Stimulated activated CD8-positive, alpha-beta memory T cell treated with anti-CD3 and anti-CD28 coated beads, Interleukin-12 subunit alpha, Interleukin-12 subunit beta, amount 100 ng/mL, for 24 hours (primary cell): Measurements from ENCODE around the gene PARVB.
"Not testable (repeated sequence)": the region's sequence is repeated elsewhere in the genome, so short reads cannot be mapped to it uniquely, and the experiment has no call there.

Source experiments
- DNase-seq: peaks from one replicate; pipeline ENCODE4 v3.0.0-alpha.2; 2020; ENCODE audit errors: extremely low read depth

PARVB gene

GRCh38 chr22:44056649-44057048, 32.5 kb downstream of the PARVB start:
- DNase-seq: not testable (repeated sequence)

DNA sequence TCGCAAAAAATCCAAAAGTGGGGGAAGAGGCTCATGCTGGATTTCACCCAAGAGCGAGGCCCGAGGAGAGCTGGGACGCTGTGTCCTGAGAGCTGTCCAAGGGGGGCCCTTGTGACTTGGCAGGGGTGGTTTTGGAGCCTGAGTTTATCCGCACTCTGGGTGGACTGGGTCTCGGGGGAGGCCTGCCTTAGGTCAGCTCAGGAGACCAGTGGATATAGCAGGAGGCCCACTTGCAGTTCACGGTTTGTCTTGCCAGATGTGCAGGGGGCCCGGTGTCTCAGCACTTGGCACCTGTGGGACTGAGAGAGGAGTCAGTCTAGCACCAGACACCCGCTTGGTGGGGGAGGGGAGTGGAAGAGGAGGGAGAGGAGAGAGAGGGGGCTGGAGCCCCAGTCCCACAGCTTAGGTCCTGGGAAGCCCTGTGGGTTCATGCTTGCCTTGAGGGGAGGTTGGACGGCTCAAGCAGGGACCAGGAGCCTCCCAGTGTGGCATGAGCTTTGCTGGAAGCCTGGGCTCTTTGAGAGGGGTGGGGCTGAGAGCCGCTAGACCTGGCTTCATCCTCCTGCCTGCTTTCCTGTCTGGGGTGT, 33.4 kb downstream of the PARVB start:
- no peak for DNase-seq

DNA sequence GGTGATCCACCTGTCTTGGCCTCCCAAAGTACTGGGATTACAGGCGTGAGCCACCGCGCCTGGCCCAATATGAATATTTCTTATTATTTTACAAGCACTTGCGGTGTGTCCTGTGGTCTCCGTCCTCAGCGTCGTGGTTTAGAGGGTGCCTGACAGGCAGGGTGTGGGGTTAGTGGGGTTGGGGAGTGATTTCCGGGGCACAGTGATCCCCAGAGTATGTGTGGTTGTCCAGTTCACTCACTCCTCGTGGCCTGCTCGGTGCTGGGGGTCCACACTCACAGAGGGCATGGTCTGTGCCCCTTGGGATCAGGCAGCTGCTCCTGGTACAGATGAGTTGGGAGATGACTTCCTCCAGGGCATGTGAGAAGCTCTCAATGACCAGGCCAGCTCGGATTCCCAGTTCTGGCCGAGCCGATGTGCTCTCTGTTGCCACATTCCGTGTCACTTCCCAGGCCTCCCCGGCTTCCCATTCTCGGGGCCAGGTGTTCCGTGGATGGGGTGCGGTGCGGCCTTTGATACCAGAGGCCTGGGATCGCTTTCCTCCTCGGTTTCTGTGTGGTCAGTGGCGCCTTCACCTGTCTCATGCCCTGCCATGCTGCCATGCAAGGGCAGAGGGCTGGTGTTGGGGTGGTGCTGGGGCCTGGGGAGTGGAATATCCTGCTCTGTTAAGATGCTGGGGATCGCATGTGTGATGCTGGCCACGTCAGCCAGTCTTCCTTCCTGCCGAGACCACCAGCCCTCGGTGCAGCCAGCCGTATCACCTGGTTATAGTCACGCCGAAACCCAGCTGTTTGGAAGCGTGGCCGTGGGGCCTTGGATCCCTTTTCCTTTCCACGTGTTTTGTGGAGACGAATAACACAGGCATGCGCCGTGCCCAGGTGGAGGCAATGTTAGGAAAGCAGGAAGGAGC, 39.6 kb downstream of the PARVB start:
- DNase-seq: no peak

- no peak for DNase-seq
These were observed 42.9 kb downstream of the PARVB start for GRCh38 chr22:44067033-44067432.

- DNase-seq: no peak
These were observed 43.8 kb downstream of the PARVB start for GRCh38 chr22:44067901-44068300.

DNA sequence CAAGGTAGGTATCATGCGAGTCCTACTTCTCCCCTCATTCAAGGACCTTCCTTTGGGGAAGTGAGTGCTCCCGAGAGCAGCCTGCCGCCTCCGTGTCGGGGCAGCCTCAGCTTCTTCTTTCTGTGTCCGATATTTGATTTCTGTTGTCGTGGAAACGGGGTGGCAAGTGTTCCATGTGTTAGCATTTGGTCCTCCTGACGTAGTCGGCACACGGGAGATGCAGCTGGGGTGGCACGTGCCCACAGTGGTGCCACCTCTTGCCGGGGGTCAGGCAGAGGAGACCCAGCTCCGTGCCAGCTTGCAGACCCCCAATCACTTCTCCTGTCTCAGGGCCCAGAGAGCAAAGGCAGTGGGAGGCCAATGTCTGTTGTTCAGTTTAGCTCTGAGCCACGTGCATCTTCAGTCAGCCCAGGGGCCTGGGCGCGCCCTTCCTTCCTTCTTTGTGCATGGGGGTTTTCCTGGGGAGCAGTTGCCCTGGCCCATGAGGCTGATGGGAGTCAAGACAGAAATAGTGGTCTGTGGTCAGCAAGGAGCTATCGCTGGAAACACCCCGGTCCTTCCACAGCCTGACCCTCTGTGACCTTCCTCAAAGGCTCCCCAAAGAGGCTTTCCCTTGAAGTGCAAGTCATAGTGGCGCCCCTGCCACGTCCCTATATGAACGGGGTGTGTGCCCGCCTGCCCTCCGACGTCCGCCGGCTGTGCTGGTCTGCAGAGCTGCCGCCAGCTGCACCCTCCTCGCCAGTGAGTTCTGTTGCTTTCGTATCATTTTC, 44.5 kb downstream of the PARVB start:
- DNase-seq: no peak

DNA sequence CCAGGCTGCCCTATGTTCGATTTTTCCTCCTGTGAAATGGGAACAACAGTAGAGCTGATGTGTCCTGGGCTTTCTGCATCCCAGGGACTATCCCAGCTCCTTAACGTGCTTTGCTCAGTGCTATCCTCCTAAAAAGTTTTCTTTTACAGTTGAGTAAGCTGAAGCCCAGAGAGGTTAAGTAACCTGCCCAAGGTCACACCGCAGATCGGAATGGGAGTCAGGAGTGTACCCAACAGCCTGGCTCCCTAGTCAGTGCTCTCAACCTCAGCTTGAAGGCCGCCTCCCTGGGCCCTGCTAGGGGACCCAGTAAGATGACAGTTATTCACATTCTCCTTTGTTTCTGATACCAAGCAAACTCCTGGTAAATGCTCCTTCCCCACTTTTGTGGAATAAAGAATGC, 45.9 kb downstream of the PARVB start:
- no peak for DNase-seq

DNA sequence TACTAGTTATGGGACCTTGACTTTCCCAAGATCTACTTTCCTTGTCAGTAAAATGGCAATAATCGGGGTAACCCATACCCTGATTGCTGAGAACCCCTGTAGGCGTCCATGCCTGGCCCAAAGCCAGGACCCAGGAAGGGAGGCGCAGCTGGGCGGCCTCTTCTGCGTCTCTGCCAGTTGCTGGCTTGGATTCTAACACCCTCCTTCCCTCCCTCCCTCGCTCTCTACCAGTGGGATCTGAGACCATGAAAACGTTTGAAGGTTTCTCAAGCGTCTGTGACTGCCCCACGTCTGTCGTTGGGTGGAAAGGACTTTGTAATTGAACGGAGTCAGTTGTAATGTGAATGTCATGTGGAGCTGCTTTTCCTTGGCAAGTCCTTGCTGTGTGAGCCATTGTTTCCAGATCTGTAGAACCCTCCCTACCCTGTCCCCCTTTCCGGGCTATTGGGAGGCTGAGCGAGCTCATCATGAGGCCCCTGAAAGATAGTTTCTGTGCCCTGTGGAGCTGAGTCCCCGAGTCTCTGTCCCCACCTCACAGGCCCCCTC, 47.8 kb downstream of the PARVB start:
- no peak for DNase-seq

GRCh38 chr22:44074337-44074984, 50.4 kb downstream of the PARVB start:
- DNase-seq: no peak

- no peak for DNase-seq
These were observed 50.9 kb downstream of the PARVB start for GRCh38 chr22:44075022-44075421.

GRCh38 chr22:44075670-44076069, 51.6 kb downstream of the PARVB start:
- no peak for DNase-seq

DNA sequence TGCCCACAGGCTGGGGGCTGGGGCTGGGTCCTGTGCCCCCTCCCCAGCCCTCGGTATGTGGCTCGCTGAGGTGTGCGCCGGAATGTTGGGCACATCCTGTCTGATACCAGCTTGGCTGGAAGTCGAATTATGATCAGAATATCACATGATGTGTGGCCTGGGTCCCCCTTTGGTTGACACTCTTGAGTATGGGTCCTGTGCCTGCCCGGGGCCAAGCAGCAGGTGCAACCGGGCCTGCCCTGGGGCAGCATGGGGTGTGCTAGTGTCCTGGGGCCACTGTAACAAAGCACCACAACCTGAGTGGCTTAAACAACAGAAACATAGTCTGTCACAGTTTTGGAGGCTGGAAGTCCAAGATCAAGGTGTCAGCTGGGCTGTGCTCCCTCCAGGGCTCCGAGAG, 52.7 kb downstream of the PARVB start:
- DNase-seq: no peak

DNA sequence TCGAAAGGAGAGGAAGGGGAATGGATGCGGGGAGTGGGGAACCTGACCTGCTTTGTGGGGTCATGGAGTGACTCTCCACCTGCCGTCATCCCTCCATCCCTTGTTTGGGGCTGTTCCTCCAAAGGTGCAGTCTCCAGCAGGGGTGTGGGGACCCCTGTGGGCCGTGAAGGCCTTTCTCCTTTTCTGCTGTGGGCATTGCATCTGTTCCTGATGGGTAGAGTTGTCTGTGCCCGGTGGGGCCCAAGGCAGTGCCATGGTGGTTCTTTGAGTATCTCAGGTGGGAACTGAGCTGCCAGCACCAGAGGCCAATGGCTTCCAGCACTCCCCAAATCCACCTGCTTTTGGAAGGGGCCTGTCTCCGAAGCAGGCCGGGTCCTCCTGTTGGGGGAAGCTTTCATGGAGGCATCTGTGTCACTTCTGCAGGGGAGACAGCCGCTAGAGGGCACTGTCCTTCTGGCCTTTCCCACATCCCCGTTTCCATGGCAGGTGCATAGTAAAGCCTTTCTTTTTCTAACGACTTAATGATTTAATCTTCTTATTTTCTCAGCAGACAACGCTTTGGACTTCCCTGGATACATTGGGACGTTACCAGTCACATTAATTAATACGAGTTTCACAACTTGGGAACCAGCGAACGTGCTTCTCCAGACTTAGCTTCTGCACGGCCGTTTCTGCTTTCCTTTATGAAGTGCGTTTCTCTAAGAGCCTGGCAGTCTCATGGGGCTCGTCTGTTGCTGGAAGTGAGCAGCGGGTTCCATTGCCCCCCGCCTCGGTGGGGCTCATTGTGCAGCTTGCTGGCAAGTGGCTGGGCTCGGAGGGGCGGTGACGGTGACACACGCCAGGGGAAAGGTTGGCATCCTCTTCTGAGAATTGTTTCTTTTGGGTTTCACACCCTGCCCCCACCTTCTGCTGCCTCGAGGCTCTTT, 57.1 kb downstream of the PARVB start:
- peak; percentile 20 for DNase-seq

DNA sequence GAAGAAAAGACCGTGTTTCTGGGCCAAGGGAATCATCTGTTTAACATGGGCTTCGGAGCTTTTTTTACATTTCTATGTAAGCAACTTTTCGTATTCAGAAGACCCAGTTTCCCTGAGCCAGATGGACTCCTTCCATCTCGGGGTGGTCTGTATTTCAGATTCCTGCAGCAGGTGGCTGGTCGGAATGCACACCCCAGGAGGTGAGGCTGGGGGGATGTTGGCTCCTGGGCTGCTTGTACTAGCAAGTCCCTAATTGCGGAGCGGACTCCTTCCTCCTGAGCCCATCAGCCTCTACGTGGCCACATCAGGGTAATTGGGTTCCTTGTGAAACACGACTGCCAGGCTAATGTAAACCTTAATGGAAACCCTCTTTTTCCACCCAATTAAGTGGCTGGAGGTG, 58.7 kb downstream of the PARVB start:
- no peak for DNase-seq

DNA sequence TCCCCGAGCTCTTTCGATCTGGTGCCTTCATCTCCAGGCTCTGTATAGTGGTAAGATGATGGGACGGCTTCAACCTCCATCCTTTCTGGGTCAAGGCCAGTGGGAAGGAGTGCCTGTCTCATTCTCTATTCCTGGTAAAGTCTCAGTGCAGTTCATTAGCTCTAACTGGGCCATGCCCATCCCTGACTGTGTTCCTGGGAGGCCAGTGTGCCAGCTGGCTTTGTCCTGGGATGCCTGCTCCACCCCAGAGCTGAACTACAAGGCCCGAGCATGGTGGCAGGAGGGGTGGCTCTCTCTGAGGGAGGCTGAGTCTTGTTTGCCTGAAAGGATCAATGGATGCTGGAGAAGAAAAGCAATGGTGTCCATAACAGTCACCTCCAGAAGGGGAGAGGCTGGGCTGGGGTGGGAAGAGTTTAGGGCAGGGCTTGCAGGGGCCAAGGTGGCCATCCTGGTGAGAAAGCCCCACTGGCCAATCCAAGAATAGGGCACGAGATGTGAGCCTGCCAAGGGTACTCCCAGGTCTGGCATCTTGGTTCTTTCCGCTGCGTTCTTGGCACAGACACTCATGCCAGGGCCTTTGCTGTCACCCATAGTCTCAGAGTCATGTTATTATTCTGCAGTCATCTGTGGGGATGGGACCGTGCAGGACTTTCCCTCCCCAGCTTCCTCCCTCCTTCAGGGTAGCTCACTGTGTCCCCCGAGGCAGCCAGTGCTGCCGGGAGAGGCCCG, 60.1 kb downstream of the PARVB start:
- no peak for DNase-seq

DNA sequence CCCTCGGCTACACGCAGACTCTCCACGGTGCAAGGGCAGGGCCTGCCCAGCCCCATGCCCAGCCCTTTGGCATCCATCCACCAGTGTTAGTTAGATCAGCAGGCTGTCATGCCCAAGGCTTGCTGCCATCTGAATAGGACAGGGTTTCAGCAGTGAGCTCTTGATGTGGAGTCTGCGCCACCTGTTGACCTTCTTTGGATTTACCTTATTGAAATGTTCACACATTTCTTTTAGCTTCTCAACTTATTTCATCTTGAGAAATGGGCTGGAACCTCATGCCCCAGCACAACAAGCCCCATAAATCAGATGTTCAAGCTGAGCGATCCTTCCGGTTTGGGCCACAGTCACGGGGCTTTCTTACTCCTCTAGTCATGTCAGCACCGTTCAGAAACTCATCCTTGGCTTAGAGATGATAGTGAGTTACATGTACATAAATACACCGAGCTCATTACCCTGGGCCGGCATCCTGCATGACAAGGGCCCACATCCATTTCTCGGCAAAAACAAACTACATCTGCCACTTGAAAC, 61.7 kb downstream of the PARVB start:
- DNase-seq: no peak

GRCh38 chr22:44086271-44087088, 62.4 kb downstream of the PARVB start:
- DNase-seq: no peak

- DNase-seq: no peak
These were observed 63.0 kb downstream of the PARVB start for GRCh38 chr22:44087089-44087430.

GRCh38 chr22:44088976-44089570, 65.0 kb downstream of the PARVB start:
- no peak for DNase-seq
